C1 segment of cervical spinal cord (tissue), 14 donors: ENCODE results near the gene CELF3.

Experiments
- DNase-seq, 14 donors: peaks; one replicate each; lab custom pipeline; 2025; lab: John Stamatoyannopoulos, UW

CELF3 gene

GRCh38 chr1:151720974-151721787 is 4.6 kb upstream of the CELF3 start, which contains the start of gene RIIAD1:
Gene RIIAD1 (plus strand): TSS chr1:151721522. CDS start chr1:151721537, 15 bp downstream.
- peak in 4 of 14 donors; percentile 7 to 48 (median 12) for DNase-seq

DNA sequence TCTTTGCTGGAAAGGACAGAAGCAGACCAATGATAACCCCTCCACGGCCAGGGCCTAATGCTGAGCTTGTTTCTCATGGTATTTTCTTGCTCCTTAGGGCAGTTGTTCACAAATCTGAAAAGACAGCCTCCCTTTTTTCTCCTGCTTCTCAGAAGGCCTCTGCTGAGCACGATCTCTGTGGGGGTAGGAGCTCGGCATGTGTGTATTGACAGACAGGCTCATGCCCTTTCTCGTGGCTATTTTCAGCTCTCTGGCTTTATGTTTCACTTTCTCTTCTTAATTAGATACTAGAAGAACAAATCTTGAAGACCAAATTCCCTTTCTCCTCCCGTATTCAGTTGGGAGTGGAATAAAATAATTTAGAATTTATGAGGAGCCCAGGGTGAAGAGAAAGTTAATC is 4.0 kb upstream of the CELF3 start:
- peak in 1 of 14 donors; percentile 35 for DNase-seq

DNA sequence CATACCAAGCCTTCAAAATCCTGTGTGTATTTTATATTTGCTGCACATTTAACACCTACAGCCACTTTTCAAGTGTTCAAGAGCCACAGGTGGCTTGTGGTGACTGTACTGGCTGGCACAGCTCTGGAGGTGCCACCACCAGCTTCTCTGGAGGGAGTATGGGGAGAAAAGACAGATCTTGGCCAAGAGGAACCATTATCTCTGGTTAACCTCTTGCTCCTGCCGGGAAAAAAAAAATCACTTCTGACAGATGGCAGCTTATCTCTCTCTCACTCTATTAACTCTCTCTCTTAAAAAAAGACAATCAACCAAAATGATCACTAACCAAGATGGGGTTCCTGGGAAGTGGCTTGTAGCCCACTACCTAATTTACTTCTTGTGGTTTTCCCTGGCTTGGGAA is 3.5 kb upstream of the CELF3 start:
- no peak for DNase-seq

- DNase-seq, result no peak
These were observed 2.1 kb upstream of the CELF3 start for GRCh38 chr1:151718666-151719065.

GRCh38 chr1:151718011-151718431 is 1.4 kb upstream of the CELF3 start:
- peak in 1 of 14 donors; percentile 46 for DNase-seq

DNA sequence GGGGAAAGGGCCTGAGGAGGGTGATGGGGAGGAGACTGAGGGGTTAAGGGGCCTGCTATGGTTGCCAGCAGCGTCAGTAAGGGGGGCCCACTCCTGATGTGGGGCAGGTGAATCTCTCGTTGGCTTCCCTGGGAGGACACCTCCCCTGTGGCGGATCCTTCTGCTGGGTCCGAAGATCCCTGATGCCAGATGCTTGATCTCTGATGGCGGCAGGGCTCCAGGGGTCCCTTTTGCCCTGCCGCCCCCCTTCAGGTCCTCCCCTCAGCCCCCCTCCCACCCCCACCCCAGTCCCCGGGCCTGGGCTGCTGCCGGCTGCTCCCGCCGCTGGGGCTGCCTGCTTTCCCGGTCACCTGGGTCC is 219 bp downstream of the CELF3 start:
- no peak for DNase-seq

DNA sequence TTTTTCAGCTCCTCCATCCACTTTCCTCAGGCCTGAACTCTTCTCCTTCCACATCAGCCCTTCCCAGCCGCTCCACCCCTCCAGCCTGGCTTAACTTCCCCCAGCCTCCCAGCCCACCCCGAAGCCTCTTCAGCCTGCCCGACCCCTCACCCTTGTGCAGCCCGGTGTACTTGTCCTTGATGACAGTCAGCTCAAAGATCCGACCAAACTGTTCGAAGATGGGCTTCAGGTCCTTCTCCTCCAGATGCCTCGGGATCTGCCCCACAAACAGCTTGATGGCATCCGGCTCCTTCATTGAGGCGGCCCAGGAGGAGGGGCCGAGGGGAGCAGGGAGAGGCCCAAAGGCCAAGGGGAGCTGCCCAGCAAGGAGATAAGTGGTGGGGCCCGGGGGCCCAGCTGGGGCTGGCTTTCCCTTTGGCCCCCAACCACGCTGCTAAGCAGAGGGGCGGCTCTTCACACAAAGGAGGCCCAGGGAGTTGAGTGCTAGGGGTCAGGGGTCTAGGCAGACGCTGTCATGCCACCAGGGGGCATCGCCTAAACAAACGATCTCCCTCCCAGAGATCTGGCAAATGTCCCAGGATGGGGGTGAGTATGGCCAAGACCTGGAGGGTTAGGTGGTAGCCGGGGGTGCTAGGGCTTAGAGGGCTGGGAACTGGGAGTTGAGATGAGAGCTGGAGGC is 738 bp downstream of the CELF3 start:
- DNase-seq, result peak in 1 of 14 donors; percentile 55

- DNase-seq, result no peak
These were observed 1.5 kb downstream of the CELF3 start for GRCh38 chr1:151714820-151715725.

DNA sequence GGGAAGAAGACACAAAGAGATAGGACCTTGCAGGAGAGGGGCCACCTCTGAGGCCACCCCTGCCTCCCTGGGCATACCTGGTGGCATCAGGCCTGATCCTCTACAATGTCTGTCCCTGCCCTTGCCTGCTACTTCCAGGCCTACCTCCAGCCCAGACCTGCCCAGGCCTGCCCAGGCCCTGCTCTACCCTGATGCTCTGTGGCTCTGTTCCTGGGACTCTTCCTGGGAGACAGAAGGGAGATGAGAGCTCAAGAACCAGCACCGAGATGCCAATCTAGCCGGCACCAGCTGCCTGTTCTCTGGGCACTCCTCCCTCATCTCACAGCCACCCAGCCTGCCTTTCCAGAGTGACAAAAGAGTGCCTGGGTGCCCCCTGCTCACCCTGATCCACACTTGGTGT is 2.7 kb downstream of the CELF3 start:
- DNase-seq, result peak in 1 of 14 donors; percentile 19

GRCh38 chr1:151713044-151713443 is 3.6 kb downstream of the CELF3 start:
- DNase-seq, result no peak

DNA sequence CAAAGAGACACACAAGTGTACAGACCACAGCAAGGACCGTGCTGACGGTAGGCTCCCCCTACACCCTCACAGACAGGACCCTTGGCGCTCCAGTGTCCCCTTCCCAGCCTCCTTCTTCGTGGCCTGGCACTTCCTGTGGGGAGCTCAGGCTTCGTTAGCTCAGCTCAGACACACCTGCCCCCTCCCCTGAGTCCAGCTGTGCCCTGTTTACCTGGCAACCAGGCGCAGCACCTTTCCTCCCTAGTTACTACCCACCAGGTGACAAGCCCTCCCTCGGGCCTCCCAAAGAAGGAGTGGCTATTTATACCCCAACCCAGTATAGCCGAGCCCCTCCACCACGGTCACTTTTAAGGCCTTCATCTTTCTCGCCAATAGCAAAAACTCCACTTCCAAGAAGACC is 4.7 kb downstream of the CELF3 start:
- no peak for DNase-seq

GRCh38 chr1:151711044-151711800 is 5.4 kb downstream of the CELF3 start:
- peak in 1 of 14 donors; percentile 74 for DNase-seq

DNA sequence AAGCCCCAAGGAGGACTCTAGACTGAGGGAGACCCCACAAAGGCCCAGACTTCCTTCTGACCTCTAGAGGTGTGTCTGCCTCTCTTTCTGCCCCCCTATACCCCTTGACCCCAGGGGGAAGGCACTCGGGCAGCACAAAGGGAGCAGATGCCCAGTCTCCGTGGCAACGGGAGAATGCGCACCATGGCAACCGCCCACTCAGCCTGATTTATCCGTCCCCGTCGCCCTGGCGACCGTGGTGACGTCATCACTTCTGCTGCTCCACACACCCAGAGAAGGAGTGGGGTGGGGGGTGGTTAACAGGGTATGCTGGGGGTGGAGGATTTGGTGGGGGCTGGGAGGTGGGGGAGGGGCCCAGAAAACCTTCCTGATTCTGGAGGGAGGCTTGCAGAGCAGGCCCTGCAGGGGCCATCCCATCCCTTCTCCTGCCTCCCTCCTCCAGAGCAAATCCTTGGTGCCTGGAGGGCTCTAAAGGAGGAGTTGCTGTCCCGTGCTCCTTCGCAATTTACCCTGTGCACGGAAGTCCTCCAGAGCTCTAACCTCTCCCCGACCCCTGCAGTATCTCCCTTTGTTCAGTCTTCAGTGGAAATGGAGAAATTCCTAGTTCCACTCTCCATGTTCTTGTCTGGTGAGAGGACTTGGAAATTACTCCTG is 6.3 kb downstream of the CELF3 start:
- DNase-seq, result peak in 7 of 14 donors; percentile 3 to 80 (median 24)

GRCh38 chr1:151708891-151709290 is 7.7 kb downstream of the CELF3 start:
- no peak for DNase-seq

DNA sequence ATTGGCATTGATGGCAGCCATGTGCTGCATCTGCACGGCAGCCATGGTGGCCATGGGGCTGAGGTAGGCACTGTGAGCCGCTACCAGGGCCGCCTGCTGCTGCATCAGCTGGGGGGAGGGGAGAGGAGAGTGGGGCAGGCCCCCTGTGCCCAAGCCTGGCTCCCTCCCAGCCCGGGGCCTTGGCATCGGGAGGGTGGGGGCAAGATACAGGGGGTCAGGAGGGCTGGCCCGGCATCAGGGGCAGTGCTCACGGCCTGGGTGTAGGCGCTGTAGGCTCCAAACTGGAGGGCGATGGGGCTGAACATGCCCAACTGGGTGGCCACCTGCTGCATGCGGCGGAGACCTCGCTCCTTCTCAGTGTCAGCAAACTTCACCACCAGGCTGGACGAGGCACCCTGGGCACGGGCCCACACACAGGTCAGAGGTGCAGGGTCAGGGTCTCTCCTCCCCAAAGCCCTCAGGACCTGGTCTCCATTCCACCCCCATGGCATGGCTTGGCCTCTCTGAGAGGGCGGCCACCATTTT is 9.0 kb downstream of the CELF3 start:
- DNase-seq, result no peak

DNA sequence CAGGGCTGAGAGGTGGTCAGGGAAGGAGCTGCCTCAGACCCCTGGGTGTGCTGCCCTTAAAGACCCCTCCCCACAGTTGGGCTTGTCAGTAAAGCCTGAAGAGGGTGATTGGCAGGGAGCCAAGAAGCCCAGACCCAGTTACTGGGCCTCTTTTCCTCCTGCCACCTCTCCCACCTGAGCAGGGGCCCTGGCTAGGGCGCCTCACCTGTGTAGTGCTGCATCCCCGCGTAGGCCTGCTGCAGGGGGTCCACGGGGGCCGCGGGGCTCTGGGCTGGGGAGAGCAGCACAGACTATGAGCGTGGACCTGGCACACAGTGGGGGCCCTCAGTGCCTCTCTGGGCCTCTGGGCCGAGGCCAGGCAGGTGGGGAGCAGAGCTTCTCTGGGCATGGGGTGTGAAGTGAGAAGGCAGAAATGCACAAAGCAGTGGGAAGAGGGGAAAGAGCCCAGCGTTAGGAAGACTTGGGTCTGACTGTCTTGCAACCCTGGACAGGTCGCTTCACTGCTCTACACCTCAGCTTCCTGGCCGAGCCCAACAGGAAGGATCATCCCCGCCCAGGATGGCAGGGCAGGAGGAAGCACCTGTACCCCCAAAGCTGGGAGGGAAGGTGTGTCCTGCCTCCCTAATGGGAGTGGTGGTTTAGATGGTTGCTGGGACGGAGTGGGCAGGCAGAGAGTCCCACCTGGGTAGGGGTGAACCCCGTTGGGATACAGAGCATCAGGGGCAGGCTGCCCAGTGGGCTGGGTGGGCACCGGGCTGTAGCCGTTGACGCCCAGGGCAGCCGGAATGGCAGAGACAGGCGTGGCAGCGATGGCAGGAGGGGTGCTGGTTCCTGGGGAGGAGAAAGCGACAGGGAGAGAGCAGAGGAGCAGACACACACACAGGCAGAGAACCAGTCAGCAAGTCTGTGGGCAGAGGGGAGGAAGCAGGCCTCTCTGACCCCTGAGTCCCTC is 9.9 kb downstream of the CELF3 start:
- peak in 1 of 14 donors; percentile 16 for DNase-seq

DNA sequence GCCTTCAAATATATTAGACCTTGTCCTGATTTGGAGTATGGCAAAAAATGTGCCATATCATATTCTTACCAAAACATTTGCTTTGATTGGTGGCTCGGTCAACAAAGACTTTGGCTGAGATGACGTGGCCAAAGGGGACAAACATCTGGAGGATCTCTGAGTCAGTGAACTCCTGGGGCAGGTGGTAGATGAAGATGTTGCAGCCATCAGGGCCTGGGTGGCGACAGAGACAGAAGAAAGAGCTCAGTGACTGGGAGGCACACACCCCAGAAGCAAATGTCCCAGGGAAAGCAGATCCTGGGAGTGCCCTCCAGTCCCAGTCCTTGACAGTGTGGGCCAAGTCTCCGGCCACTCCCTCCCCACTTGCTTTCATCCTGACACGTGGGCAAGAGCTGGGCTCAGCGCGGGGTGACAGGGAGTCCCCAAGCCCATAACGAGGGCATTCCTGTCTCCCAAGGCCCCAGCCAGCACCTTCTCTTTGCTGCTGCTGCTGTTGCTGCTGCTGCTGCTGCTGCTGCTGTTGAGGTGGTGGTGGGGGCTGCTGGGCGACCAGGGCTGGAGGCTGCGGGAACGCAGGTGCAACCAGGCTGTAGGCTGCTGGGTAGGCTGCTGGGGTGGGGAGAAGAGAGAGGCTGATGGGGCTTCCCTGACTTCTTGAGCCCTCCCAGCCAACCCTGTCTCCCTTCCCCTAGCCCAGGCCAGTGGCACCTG is 10.7 kb downstream of the CELF3 start:
- DNase-seq, result no peak

- no peak for DNase-seq
These were observed 11.5 kb downstream of the CELF3 start for GRCh38 chr1:151705146-151705545.

GRCh38 chr1:151704246-151704645 is 12.4 kb downstream of the CELF3 start:
- no peak for DNase-seq
